GF-D8 (cell line): ENCODE measurements around the gene SPAG6.

Experiments
- DNase-seq: peaks from one replicate; lab custom pipeline; 2025; lab: John Stamatoyannopoulos, UW

Gene SPAG6

DNA sequence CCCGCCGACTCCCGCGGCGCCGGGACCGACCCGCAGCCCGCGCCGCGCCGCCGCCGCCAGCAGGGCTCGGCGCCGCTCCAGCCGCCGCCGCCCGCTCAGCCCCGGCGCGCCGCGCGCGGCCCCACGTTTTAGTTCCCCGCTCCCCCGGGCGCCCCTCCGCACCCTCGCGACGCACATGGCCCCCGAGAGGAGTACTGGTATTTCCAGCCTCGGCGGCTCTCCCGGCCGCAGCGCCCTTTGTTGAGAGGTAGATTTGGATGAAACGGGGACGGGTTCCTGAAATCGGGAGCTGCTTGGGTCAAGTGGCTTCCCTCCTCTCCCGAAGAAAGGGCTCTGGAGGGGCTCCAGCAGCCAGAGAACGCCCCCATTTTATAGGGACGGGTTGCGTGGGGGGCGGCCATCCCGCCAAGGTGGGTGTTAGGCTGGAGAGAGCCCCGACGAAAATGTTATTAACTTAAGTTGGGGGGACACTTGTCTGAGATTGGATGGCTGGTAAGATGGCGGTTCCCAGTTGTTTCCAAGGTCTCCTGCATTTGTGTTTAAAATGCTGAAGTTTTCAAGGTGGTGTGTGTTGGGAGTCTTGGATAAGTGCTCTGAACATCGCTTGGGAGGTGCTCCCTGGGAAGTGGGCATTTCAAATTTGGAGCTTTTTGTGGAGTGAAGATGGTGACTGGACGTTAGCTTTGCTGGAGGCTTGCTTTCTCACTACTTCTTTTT, 23.2 kb upstream of the SPAG6 start:
- no peak for DNase-seq

DNA sequence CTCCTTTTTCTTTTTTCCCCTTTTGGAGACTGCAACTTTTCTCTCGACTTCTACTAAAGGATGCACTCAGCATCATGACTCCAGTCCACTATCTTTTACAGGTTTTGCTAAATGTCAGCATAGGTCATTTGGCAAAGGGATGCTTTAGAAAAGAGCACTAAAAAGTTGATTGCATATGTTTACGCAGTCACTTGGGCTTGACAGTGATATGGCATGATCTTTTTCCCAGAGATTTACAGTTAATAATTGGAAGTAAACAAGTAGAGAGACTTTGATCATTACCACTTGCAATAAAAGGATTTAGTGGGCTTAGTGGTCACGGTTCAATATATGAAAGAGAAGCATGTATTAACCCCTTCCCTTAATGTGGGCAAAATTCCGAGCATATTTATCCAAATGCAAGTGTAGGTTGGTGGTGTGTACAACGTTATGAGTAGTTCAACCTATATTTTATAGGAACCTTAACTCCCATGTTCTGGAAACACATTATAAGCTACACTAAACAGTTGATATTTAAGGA, 22.6 kb upstream of the SPAG6 start:
- DNase-seq, result no peak

DNA sequence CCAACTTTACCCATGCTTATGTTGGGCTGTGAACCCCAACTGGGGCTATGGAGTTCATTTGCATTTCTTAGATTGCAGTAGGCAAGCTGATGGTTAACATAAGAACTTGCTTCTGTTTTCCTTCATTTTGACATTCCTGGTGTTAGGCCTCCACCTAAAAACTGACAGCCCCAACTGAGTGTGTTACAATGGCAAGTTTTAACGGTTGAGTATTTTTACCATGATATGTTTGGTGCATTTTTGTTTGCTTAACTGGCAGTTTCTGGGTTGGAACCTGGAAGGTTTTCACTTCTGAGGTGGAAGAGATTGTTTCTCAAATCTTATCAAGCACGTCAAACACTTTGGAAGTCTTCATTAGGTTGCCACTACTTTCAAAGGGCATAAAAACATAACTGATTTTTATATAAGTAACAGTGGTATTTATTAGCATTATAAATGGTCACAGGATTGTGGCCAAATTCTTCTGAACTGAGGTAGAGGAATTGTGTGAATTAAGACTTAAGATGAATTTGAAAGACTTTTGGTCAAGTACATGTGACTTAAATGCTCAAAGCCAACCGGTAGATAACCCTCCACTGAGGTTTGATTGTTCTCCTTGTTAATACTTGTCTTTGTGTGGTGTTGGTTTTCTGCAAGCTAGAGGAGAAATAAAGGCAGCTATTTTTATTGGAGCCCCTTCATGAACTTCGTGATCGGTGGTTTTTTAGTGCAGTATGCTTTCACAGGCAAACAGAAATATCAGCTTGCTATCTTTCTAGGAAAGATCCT, 21.6 kb upstream of the SPAG6 start:
- DNase-seq, result no peak

DNA sequence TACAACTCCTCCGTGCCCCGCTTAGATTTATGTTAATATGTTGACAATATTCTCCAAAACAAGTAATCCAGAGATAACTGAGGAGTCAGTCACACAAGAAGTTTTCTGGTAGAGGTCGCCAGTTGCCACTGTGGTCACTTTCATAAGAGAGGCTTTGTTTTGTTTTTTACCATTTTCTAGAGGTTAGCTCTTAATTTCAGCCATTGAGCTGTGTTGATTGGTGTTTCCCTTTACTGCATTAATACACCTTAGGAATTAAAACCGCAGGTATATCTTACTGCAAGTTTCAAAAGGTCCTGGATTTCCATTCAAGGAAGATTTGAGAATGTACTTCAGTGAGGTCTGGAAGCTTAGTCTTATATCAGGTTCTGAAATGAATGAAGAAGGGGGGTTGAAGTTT, 20.9 kb upstream of the SPAG6 start:
- no peak for DNase-seq

DNA sequence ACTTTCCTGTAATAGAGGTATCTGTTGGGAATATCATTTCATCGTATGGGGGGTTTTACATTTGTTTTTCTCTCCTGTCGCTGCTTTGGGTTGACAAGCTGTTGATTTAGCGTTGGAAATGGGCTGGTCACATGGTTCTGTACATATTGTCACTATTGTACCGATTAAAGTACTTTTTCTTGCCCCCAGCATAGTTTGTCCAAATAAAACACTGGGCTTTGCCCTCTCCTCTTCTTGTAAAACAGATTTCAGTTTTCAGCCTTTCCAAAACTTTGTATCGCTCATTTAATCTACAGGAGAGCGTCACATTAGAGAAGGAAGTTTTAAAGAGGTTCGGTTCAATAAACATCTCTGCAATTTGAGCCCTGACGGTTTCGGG, 20.4 kb upstream of the SPAG6 start:
- no peak for DNase-seq

DNA sequence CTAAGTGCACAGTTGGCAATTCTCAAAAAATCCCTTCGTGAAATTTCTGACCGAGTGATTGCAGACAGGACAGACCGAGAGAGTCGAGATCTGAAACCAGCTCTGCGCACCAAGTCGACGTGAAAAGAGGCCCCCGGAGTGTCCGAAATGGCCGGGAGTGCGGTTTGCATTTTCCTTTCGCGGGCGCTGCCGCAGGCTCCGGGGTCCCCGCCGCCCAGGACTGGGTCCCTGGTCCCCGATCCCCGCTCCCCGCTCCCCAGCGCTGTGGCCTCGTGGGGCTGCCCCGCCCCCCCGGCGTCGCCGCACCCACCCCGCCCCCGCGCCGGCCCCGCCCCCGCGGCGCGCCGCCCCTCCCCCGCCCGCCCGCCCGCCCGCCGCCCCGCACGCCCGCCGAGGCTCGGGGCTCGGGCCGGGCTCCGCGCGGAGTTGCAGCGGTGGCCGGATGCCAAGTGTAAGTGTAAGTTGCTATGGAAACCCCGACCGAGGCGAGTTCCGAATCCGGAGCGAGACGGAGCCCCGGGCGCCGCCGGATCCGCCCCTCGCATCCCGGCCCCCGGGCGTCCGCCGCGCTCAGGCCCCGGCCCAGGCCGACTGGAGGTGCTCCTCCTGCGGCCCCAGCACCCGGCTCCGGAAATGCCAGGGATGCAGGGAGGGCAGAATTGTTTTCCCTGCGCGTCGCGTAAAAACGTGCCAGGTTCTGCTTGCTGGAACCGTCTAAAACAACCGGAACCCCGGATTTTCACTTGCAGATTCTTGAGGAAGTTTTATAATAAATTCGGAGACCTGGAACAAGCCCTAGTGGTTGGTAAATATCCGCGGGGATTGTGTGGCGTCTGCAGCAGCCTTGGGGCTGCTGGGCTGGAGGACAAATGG, 19.8 kb upstream of the SPAG6 start:
- peak; percentile 25 for DNase-seq

DNA sequence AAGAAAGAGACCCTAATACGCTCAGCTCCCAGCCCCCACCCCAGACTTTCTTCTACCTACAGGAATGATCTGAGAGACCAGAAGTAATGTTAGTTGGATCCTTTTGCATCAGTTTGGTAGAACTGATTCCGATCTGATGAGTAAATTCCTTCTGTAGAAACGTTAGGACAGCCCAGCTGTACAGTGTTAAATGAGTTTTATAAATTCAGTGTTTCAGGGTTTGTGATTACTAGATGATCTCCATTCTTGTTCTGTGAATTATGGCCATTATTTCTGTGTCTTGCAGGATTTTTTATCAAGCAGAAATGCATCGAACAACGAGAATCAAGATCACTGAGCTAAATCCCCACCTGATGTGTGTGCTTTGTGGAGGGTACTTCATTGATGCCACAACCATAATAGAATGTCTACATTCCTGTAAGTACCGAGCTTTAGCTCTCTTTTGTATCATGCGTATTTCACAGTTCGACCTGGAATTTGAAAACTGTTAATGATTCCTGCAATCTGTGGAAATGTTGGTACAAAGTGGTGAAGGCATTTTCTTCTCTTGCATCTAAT, 19.1 kb upstream of the SPAG6 start:
- no peak for DNase-seq

DNA sequence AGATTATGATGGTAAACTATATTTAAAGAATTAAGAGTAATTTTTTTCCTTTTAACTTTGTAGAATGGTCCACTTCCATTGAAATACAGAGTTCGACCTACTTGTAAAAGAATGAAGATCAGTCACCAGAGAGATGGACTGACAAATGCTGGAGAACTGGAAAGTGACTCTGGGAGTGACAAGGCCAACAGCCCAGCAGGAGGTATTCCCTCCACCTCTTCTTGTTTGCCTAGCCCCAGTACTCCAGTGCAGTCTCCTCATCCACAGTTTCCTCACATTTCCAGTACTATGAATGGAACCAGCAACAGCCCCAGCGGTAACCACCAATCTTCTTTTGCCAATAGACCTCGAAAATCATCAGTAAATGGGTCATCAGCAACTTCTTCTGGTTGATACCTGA, 16.1 kb upstream of the SPAG6 start:
- DNase-seq, result no peak

DNA sequence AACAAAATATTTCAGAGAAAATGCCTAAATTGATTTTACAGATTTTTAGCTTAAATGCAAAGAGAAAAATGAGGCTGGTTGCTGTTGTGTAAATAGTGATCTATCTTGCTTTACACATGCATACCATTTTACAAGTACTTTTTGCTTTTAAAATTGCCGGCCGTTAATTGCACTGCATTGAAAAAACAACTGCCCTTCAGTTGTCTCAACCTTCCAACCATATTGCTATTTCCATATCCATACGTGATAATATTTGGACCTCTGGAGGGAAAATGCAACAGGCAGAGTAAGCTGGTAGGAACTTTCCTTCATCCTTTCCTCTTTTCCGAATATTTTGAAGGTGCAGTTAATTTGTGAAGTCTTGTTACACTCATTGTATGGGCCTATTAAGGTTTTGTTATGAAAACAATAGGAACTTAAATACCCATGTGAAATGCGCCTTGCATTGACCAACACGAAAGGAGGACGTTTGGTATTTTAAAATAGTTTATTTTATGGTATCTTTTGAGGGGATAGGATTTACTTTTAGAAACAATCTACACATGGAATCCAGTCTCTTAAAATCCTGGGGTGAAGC, 13.1 kb upstream of the SPAG6 start:
- no peak for DNase-seq

DNA sequence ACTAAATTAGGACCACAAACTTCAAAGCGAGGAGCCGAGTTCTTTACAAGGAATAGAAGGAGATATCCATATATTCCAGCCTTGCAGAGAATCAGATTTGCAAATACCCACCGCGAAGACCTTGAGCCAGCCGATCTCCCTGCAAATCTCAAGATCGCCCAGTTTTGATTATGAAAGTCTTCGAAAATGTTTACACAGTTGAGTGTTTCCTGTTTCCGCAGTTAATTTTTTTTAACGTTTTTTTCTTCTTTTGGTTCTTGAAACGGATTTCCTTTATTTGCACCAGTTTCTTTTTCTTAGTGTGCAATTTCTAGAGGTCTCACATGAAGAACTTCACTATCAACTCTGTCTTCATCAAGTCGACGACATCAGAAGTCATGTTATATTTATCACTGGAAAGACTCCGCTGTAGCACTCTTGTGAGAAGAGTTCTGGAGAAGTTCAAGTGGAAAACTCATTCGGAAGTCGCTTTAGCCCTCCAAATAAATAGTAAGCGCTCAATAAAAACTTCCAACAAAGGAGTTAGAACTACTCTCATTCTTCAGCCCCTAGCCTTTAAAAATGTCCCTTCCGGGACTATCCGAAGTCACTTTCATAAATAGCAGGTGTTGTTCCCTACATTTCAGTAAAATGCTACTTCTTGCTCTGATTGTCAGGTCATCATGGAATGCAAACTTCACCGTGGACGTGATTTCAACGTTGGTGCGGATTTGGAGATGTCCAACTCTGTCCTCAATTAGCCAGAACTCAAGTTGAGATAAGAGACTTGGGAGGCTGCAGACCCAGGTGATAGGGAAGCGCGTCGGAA, 11.9 kb upstream of the SPAG6 start:
- peak; percentile 50 for DNase-seq

DNA sequence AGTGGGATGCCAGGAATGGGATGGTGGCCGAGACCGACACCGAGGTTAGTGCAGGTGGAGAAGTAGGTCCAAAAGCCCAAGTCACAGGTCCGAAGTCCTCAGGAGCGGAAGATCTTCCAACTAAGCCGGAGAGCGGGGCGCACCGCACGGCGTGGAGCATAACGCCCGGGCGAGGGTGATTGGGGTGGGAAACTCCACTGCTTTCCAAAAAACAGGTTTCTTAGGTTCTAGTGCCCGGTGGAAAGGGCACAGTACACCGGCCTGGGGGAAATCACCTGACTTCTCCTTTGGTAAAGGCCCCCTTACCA, 11.4 kb upstream of the SPAG6 start:
- no peak for DNase-seq

DNA sequence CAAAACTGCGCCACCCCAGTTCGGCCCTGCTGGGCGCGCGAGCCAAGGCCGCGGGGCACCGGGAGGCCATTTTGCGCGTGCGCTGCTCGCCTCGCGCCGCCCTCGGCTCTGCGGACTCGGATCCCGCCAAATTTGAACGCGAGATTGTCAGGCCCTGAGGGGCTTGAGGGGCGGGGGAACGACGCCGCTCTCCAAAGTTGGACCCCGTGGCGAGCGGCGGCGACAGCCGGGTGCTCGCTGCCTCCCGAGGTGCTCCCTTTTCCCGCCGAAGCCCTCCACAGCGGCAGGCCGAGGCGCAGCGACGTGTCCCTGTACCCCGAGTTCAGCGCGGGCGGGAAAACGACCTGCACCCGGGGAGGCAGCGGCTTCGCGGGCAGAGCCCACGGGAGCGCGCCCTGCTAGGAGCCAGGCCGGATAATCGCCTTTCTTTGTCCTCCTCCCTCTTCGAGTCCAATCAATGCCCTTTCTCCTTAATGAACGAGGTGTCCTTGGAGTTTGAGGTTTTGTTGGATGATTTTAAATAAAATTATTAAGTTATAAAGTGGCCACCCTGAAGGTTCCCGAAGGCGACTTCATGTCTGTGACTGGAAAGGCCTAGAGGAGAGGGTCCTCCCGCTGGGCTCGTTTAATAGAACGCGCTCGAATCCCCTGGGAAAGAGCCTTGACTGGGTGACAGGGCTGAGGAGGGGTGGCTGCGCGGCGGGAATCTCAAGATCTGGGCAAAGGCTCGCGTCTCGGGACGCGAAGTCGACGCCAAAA, 10.7 kb upstream of the SPAG6 start:
- no peak for DNase-seq

DNA sequence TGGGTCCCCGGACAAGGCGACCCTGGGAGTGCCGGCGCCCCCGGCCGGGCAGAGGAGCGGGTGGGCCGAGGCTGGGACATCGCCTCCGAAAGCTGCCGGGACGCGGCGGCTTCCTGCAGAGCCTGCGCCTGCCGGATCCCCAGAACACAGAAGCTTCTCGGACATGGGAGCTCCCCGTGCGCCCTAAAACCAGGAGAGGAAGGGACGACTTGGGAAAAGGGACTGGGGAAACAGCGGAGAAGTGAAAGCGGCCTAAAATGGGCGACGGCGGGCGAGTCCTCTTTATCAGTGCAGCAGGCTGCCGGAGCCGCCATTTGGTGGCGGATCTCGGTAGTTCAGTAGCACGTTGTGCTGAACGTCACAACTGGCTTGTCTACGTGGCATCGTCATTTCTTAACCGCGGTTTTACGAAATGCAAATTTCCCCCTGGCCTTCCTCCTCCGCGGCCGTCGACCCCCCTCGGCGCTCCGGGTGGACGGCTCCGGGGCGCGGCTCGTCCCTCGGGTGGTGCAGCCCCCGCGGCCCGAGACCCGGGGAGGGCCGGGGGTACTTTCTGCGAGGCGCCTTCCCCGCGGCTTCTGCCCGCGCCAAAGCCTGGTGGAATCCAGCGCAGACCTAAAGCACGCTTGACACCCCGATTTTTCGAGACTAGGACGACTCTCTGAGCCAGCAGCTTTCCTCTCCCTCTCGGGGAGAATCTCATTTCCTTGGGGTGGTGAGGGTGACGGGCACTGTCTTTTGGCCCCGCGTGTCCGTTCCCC, 9.9 kb upstream of the SPAG6 start:
- DNase-seq, result peak; percentile 74

DNA sequence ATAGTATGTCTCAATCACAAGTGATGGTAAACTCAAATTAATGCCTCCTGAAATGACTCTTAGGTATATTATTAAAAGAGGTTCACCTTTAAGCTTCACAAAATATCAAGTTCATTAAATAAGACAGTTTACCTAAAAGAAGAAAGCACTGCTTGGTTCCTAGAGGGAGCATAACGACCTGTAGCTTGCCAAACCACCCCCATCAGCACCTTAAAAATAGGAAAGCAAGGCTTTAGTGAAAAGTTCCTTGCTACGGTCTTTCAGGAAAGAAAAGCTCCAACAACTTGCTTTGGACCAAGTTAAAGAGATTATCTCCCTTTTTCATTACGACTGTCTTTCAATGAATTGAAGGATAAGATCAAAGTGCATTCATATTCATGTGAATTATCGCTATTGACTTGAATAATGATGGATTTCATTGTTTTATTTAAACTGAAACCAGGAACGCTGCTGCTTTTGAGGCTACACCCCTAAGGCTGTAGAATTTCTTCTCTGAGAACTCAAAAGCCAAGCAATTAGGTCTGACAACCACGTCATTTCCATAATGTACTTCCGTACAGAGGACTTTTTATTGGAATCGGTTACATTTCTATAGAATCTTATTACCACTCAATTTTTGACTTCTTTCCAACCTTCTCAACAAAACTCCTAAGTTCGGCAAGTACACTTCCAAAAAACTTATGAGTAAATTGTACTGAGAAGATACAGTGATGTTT, 7.0 kb upstream of the SPAG6 start:
- DNase-seq, result no peak

DNA sequence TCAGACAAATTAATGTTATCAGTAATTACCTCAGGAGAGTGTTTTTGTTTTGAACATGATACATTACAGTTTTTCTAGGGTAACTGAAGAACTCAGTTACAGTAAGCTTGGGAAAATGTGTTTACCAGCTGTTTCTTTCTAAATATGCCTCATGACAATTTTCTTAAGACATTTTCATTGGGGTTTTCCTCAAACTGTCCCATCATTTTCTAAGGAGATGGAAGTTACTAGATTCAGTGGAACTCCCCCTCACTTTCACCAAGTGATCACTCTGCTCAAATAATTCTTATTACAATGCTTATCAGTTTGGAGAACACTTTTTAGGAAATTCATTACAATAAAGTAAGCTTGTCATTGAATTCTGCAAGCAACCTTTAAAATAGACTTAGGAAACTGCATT, 6.4 kb upstream of the SPAG6 start:
- no peak for DNase-seq

DNA sequence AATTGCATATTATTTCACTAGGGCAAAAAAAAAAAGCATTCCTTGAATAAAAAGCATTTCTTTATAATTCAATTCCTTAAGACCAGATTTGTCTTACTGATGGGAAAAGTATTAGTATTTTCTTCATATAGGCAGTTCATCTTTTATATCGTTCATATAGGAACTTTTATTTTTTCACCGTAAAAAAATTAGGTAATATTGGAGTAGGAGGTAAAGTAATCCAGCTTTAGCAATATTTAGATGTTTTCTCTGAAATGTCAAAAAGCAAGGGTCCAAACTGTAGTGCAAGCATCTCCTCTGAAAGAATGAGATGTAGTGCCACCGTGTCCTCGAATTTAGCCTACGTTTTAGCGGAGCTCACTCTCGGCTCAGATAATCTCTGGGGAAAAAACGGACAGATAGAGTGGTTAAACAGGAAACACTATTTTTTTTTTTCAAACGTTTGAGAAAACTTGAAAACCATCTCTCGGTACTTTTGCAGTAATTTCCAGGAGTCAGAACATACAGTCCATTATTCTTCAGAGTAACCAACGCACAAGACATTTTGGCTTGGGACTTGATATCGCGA, 5.5 kb upstream of the SPAG6 start:
- no peak for DNase-seq

DNA sequence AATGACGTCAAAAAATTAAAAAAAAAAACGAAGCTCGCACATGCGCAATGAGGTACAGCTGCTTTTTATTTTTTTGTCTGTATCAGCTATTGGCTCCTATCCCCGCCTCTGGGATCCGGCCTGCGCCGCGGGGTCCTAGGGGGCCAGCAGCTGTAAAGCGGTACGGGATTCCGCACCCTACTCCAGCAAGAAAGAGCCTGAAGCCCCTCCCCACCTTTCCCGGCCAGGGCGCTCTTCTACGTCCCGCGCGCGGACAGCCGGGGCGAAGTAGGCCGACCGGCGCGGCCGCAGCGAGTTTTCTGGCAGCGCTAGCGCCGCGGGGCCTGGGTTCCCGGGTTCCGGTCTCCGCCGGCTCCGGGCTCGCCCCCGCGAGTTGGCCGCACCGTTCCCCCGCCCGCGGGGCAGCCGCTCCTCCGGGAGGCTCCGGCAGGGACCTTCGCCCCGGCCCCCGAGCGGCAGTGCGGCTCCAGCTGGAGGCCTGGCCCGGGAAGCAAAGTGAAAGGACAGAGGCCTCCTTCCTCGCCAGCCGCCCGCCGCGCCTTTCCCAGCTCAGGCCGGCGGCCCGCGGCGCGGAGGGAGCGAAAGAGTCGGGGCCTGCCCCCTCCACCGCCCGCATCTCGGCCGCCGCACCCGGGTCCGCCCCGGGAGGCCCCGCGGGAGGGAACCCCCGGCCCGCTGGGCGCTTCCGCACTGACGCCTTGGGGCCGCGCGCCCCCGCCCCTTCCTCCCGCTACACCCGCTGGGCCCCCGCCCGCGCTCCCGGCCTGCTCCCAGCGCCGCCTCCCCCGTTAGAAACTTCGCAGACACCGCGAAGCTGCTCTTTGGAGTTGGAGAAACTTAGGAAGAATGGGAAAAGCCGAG, 4.7 kb upstream of the SPAG6 start:
- DNase-seq, result peak; percentile 35
